Right lobe of liver (tissue), 6 donors: ENCODE measurements around the gene SLC22A23. TPM values are rescaled to one million over a fixed set of nuclear protein-coding genes. Genes with fewer than 3 reads are reported as not detected.

Experiments used
- ATAC-seq, 4 donors: fragments of 200-7000 bp; cut with Tn5 transposase; one replicate each; pipeline ENCODE4 v1.9.1; 2020; ENCODE audit warnings: mild to moderate bottlenecking in 4 of 4, moderate library complexity in 4 of 4
- DNase-seq, 3 donors: peaks; one replicate each; pipeline ENCODE4 v3.0.0-alpha.2; 2020
- H3K27ac ChIP-seq, 3 donors: fragments of 200-600 bp; one replicate each; pipeline ENCODE4 v1.8.0; 2022
- H3K27me3 ChIP-seq, 2 donors: fragments of 200-600 bp; one replicate each; pipeline ENCODE4 v1.8.0; 2022
- H3K36me3 ChIP-seq, 4 donors: fragments of 200-600 bp; sonication (generic) in 1 of 4; one replicate each; pipeline versions ENCODE4 v1.5.1 to v1.8.0; 2017 to 2022; ENCODE audit warnings: control low read depth in 1 of 4
- H3K4me1 ChIP-seq, 4 donors: fragments of 200-600 bp; sonication (generic) in 1 of 4; one replicate each; pipeline versions ENCODE4 v1.5.1 to v1.8.0; 2017 to 2022; ENCODE audit warnings: control low read depth in 1 of 4
- H3K4me3 ChIP-seq, 3 donors: fragments of 200-600 bp; one replicate each; pipeline ENCODE4 v1.8.0; 2022
- H3K9me3 ChIP-seq, 4 donors: fragments of 200-600 bp; sonication (generic) in 1 of 4; one replicate each; pipeline versions ENCODE4 v1.5.1 to v1.8.0; 2017 to 2022; ENCODE audit warnings: control low read depth in 1 of 4
- POLR2A ChIP-seq: fragments of 450-650 bp; IDR thresholded peaks from one replicate; pipeline ENCODE4 v1.6.1; 2017; ENCODE audit warnings: antibody characterized with exemption, mild to moderate bottlenecking
- WGBS: methylation state at CpG from one replicate; pipeline ENCODE4 v1.1.6; 2018; ENCODE audit warnings: low coverage, low lambda C conversion rate; ENCODE audit not compliant: insufficient coverage; ENCODE audit errors: missing lambda C conversion rate; 5-methylcytosine and 5-hydroxymethylcytosine counted together
- intact Hi-C, 2 donors: fragments of 100-400 bp; cut with DNase I; formaldehyde crosslinking; loops; one replicate each; pipeline versions ENCODE4 v1.11.2 to v1.14.1; 2022
- total RNA-seq, 6 experiments: library from RNA; depleted of rRNA in 2 of 6; stranded (reverse); fragments of >200 nt in 2 of 6; fragmentation: NEBNext Ultra II Directional in 3 of 6; extraction: Animal tissue kit (Norgen Biotek cat#: 25700) in 3 of 6; gene quantifications; one replicate each; pipeline versions ENCODE4 v1.1.0 to v1.2.4, GENCODE V29; 2016 to 2023
- TF ChIP-seq, protein P1 (sequence below), 4 donors: fragments of 200-600 bp in 3 of 4; fragments of 450-650 bp in 1 of 4; IDR thresholded peaks; one replicate each; pipeline versions ENCODE4 v1.5.1 to v1.8.0; 2016 to 2022; ENCODE audit warnings: antibody characterized with exemption in 4 of 4, mild to moderate bottlenecking in 2 of 4
- donor health status: DM: no; HTN: yes; CAD: no.
- donor health status: DM: no; HTN: no; CAD: no.
- donor health status: DM: no; HTN: no; CAD: no.
- donor health status: DM: no; HTN: yes; CAD: no.
- donor health status: DM: no; HTN: yes; CAD: no.

The SLC22A23 gene
- total RNA-seq, 6 experiments from 2014 or later, result 11.7 to 27.6 (median 16.3) TPM

- Histone ChIP-seq H3K36me3 (no peaks in the 10 kb centered on the region), H3K4me1 (peaks cover 0 to 81% (median 37%) of the 10 kb centered on the region in 4 donors), H3K27me3 (no peaks in the 10 kb centered on the region), H3K9me3 (no peaks in the 10 kb centered on the region), H3K4me3 (no peak overlapping the region), H3K27ac (peak overlapping the region in 1 of 3 donors; percentile 92)
- intact Hi-C loops, result no loop called here
- TF ChIP-seq, protein P1, sequence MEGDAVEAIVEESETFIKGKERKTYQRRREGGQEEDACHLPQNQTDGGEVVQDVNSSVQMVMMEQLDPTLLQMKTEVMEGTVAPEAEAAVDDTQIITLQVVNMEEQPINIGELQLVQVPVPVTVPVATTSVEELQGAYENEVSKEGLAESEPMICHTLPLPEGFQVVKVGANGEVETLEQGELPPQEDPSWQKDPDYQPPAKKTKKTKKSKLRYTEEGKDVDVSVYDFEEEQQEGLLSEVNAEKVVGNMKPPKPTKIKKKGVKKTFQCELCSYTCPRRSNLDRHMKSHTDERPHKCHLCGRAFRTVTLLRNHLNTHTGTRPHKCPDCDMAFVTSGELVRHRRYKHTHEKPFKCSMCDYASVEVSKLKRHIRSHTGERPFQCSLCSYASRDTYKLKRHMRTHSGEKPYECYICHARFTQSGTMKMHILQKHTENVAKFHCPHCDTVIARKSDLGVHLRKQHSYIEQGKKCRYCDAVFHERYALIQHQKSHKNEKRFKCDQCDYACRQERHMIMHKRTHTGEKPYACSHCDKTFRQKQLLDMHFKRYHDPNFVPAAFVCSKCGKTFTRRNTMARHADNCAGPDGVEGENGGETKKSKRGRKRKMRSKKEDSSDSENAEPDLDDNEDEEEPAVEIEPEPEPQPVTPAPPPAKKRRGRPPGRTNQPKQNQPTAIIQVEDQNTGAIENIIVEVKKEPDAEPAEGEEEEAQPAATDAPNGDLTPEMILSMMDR (IDR thresholded peaks at IDR 0.05), result no peak
- no peak for TF ChIP-seq POLR2A
- ATAC-seq (no peak), DNase-seq (no peak)
Observed at GRCh38 chr6:3407840-3408239, 49.0 kb downstream of the SLC22A23 start.

- ATAC-seq (no peak), DNase-seq (no peak)
- 61% methylated on average over 3 of the region's 3 CpGs for WGBS
- peaks cover 0 to 87% (median 41%) of the 10 kb centered on the region in 4 donors for H3K4me1 ChIP-seq
- no peak overlapping the region for H3K4me3 ChIP-seq
- H3K9me3 ChIP-seq, result no peaks in the 10 kb centered on the region
- H3K36me3 ChIP-seq, result no peaks in the 10 kb centered on the region
- intact Hi-C loops, result no loop called here
- peak overlapping the region in 1 of 3 donors; percentile 92 for H3K27ac ChIP-seq
- TF ChIP-seq, protein P1 (IDR thresholded peaks at IDR 0.05), result no peak
- TF ChIP-seq POLR2A, result no peak
- H3K27me3 ChIP-seq, result no peaks in the 10 kb centered on the region
Observed at GRCh38 chr6:3406891-3407809, 49.7 kb downstream of the SLC22A23 start.

DNA sequence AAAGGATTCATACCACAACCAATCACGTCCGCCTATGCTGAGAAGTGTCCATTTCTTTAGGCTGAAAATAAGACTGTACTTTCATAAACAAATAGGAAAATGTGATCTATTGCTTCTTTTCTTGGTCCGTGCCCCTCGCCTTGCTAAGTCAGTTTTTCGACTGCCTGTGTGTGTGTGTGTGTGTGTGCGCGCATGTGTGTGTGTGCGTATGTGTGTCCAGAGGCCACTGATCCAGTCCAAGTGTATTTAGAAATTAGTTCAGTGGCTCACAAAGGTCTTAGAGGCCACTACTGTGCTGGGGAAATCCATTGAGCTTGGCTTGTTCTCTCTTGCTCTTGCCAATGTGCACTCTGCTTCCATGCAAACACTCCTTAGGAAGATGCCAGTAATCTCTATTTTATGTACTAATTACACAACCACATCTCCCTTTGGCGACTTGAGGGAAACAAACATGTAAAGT is 50.5 kb downstream of the SLC22A23 start:
- WGBS, result 32% methylated on average over 9 of the region's 9 CpGs
- Histone ChIP-seq H3K27ac (peak overlapping the region; percentile 6 to 92 (median 23)), H3K27me3 (no peaks in the 10 kb centered on the region), H3K36me3 (no peaks in the 10 kb centered on the region), H3K4me1 (peaks cover 0 to 90% (median 44%) of the 10 kb centered on the region in 4 donors), H3K4me3 (no peak overlapping the region), H3K9me3 (no peaks in the 10 kb centered on the region)
- DNase-seq, result peak in 2 of 3 donors; percentile 65 to 76
- TF ChIP-seq, protein P1 (IDR thresholded peaks at IDR 0.05), result no peak
- TF ChIP-seq POLR2A, result no peak
- peak; percentile 44 to 68 (median 57) for ATAC-seq
- intact Hi-C loops, result no loop called here

- intact Hi-C loops, result no loop called here
- ATAC-seq, result peak; percentile 29 to 52 (median 34)
- H3K27ac ChIP-seq, result peak overlapping the region; percentile 23 to 92 (median 40)
- no peaks in the 10 kb centered on the region for H3K36me3 ChIP-seq
- peaks cover 0 to 90% (median 44%) of the 10 kb centered on the region in 4 donors for H3K4me1 ChIP-seq
- no peaks in the 10 kb centered on the region for H3K9me3 ChIP-seq
- no peaks in the 10 kb centered on the region for H3K27me3 ChIP-seq
- no peak overlapping the region for H3K4me3 ChIP-seq
- TF ChIP-seq, protein P1 (IDR thresholded peaks at IDR 0.05), result no peak
- no peak for TF ChIP-seq POLR2A
- DNase-seq, result peak in 1 of 3 donors; percentile 58
Observed at GRCh38 chr6:3405679-3406078, 51.2 kb downstream of the SLC22A23 start.
